OCI-LY7 (cell line): ENCODE results near the gene GSTM1.
"Not testable (repeated sequence)": the region's sequence is repeated elsewhere in the genome, so short reads cannot be mapped to it uniquely, and the experiment has no call there.

Experiments used
- EZH2phosphoT487 ChIP-seq: fragments of 200-600 bp; sonication (generic); IDR thresholded peaks from 2 replicates; pipeline ENCODE4 v1.6.1; 2018; ENCODE audit warnings: low read depth, borderline replicate concordance, mild to moderate bottlenecking, mixed run types, antibody characterized with exemption, low read length, moderate library complexity, mixed read lengths
- TF ChIP-seq, protein P1 (sequence below): fragments of 200-600 bp; sonication (generic); conservative IDR thresholded peaks from 2 replicates; pipeline ENCODE4 v1.5.1; 2014; ENCODE audit warnings: mild to moderate bottlenecking, antibody characterized with exemption, low read length, moderate library complexity, mixed read lengths

DNA sequence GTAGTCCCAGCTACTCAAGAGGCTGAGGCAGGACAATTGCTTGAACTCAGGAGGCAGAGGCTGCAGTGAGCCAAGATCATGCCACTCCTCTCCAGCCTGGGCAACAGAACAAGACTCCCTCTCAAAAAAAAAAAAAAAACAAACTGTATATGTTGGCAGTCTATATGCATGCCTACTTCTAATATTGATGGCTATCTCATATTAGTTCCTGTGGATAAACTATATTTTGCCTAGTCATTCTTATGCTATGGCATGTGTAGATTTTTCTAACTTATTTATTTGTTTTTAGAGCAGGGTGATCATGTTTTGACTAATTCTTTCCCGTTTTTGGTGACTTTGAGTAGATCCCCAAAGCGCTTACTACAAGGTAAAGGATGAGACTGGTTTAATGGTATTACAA is 9.0 kb upstream of the GSTM1 start:
- TF ChIP-seq, protein P1, sequence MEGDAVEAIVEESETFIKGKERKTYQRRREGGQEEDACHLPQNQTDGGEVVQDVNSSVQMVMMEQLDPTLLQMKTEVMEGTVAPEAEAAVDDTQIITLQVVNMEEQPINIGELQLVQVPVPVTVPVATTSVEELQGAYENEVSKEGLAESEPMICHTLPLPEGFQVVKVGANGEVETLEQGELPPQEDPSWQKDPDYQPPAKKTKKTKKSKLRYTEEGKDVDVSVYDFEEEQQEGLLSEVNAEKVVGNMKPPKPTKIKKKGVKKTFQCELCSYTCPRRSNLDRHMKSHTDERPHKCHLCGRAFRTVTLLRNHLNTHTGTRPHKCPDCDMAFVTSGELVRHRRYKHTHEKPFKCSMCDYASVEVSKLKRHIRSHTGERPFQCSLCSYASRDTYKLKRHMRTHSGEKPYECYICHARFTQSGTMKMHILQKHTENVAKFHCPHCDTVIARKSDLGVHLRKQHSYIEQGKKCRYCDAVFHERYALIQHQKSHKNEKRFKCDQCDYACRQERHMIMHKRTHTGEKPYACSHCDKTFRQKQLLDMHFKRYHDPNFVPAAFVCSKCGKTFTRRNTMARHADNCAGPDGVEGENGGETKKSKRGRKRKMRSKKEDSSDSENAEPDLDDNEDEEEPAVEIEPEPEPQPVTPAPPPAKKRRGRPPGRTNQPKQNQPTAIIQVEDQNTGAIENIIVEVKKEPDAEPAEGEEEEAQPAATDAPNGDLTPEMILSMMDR = not testable (repeated sequence)
- TF ChIP-seq EZH2phosphoT487 = not testable (repeated sequence)
